ENCODE results near the gene NIM1K. TPM values are rescaled to one million over a fixed set of nuclear protein-coding genes. Genes with fewer than 3 reads are reported as not detected.

The NIM1K gene
- total and polyA plus RNA-seq, 4 donors = 1.0 to 4.2 (median 3.1) TPM; not detected in 1

GRCh38 chr5:43213951-43214350 is 21.9 kb downstream of the NIM1K start:
- H3K27ac ChIP-seq (ENCODE audit: low read depth in 1 of 2, low read length in 1 of 2) = no peak overlapping the region
- 71 to 83% methylated on average over 2 of the region's 2 CpGs for WGBS, 2 donors
- peaks cover 0 to 3% (median 0%) of the 10 kb centered on the region in 4 donors for H3K9me3 ChIP-seq (ENCODE audit: control insufficient read depth in 4 of 4, insufficient read depth in 3 of 4, low read length in 3 of 4)
- H3K27me3 ChIP-seq (ENCODE audit: control insufficient read depth in 3 of 3, insufficient read depth in 3 of 3, low read length in 2 of 3) = peaks cover 0 to 46% (median 3%) of the 10 kb centered on the region in 3 donors
- DNase-seq (no peak), ATAC-seq (ENCODE audit: insufficient read depth, low FRiP score) (no peak)
- H3K36me3 ChIP-seq (ENCODE audit: control insufficient read depth in 4 of 4, insufficient read depth in 4 of 4, low read length in 4 of 4) = no peaks in the 10 kb centered on the region
- no peak overlapping the region for H3K4me3 ChIP-seq
- H3K9ac ChIP-seq (ENCODE audit: insufficient read depth in 1 of 2, low read length in 2 of 2) = no peak overlapping the region
- H3K4me1 ChIP-seq (ENCODE audit: control insufficient read depth in 5 of 5, insufficient read depth in 5 of 5, low read length in 5 of 5) = peaks cover 0 to 2% (median 0%) of the 10 kb centered on the region in 5 donors
- TF ChIP-seq CTCF (IDR thresholded peaks at IDR 0.05; ENCODE audit: control extremely low read depth, extremely low read depth) = no peak

DNA sequence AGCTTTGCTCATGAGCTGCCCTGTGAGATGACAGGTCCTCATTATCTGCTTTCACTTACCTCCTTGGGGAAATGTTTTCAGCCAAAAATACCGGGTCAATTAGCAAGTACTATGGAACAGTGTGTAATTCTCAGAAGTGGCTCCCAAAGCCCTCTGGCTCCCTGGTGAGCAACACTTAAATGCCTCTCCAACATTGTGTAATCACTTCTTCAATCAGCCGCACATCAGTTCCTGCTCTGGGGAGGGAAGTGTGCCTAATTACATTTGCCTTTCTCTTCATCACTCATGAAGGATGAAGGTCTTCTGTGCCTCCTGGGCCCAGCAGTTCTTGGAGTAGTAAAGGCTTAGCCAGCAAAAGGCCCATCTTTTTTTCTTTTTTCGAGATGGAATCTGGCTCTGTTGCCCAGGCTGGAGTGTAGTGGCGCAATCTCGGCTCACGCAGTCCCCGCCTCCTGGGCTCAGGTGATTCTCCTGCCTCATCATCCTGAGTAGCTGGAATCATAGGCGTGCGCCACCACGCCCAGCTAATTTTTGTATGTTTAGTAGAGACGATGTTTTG is 23.1 kb downstream of the NIM1K start:
- H3K27ac ChIP-seq (ENCODE audit: low read depth in 1 of 2, low read length in 1 of 2) = peak overlapping the region in 1 of 2 donors; percentile 44
- H3K4me1 ChIP-seq (ENCODE audit: control insufficient read depth in 5 of 5, insufficient read depth in 5 of 5, low read length in 5 of 5) = no peaks in the 10 kb centered on the region
- H3K36me3 ChIP-seq (ENCODE audit: control insufficient read depth in 4 of 4, insufficient read depth in 4 of 4, low read length in 4 of 4) = no peaks in the 10 kb centered on the region
- ATAC-seq (ENCODE audit: insufficient read depth, low FRiP score) (peak; percentile 75), DNase-seq (peak in 1 of 3 donors; percentile 30)
- peaks cover 0 to 46% (median 3%) of the 10 kb centered on the region in 3 donors for H3K27me3 ChIP-seq (ENCODE audit: control insufficient read depth in 3 of 3, insufficient read depth in 3 of 3, low read length in 2 of 3)
- 59 to 71% methylated on average over 11 of the region's 11 CpGs for WGBS, 2 donors
- no peak for TF ChIP-seq CTCF (IDR thresholded peaks at IDR 0.05; ENCODE audit: control extremely low read depth, extremely low read depth)
- H3K4me3 ChIP-seq = no peak overlapping the region
- peaks cover 0 to 3% (median 0%) of the 10 kb centered on the region in 4 donors for H3K9me3 ChIP-seq (ENCODE audit: control insufficient read depth in 4 of 4, insufficient read depth in 3 of 4, low read length in 3 of 4)
- H3K9ac ChIP-seq (ENCODE audit: insufficient read depth in 1 of 2, low read length in 2 of 2) = no peak overlapping the region

DNA sequence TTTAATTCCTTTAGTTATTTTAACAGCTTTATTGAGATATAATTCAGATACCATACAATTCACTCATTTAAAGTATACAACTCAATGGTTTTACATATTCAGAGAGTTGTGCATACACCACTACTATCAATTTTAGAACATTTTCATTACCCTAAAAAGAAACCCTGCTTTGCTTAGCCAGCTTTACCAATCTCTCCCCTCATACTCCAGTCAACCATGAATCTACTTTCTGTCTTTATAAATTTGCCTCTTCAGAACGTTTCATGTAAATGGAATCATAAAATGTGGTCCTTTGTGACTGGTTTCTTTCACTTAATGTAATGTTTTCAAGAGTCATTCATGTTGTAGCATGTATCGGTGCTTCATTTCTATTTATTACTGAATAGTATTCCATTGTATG is 24.9 kb downstream of the NIM1K start:
- no peak for ATAC-seq (ENCODE audit: insufficient read depth, low FRiP score)
- Histone ChIP-seq H3K36me3 (ENCODE audit: control insufficient read depth in 4 of 4, insufficient read depth in 4 of 4, low read length in 4 of 4) (no peaks in the 10 kb centered on the region), H3K9me3 (ENCODE audit: control insufficient read depth in 4 of 4, insufficient read depth in 3 of 4, low read length in 3 of 4) (peaks cover 0 to 3% (median 0%) of the 10 kb centered on the region in 4 donors), H3K27me3 (ENCODE audit: control insufficient read depth in 3 of 3, insufficient read depth in 3 of 3, low read length in 2 of 3) (peaks cover 0 to 36% (median 3%) of the 10 kb centered on the region in 3 donors), H3K4me3 (no peak overlapping the region), H3K27ac (ENCODE audit: low read depth in 1 of 2, low read length in 1 of 2) (no peak overlapping the region), H3K9ac (ENCODE audit: insufficient read depth in 1 of 2, low read length in 2 of 2) (no peak overlapping the region), H3K4me1 (ENCODE audit: control insufficient read depth in 5 of 5, insufficient read depth in 5 of 5, low read length in 5 of 5) (no peaks in the 10 kb centered on the region)
- WGBS, 2 donors = 83 to 93% methylated on average over 2 of the region's 2 CpGs
- TF ChIP-seq CTCF (IDR thresholded peaks at IDR 0.05; ENCODE audit: control extremely low read depth, extremely low read depth) = no peak
- DNase-seq = no peak

- no peak overlapping the region for H3K9ac ChIP-seq (ENCODE audit: insufficient read depth in 1 of 2, low read length in 2 of 2)
- H3K36me3 ChIP-seq (ENCODE audit: control insufficient read depth in 4 of 4, insufficient read depth in 4 of 4, low read length in 4 of 4) = no peaks in the 10 kb centered on the region
- no peaks in the 10 kb centered on the region for H3K4me1 ChIP-seq (ENCODE audit: control insufficient read depth in 5 of 5, insufficient read depth in 5 of 5, low read length in 5 of 5)
- no peak for ATAC-seq (ENCODE audit: insufficient read depth, low FRiP score)
- WGBS, 2 donors = 68 to 73% methylated on average over 1 of the region's 1 CpG
- no peak for TF ChIP-seq CTCF (IDR thresholded peaks at IDR 0.05; ENCODE audit: control extremely low read depth, extremely low read depth)
- no peak overlapping the region for H3K4me3 ChIP-seq
- peaks cover 0 to 3% (median 0%) of the 10 kb centered on the region in 4 donors for H3K9me3 ChIP-seq (ENCODE audit: control insufficient read depth in 4 of 4, insufficient read depth in 3 of 4, low read length in 3 of 4)
- DNase-seq = no peak
- H3K27ac ChIP-seq (ENCODE audit: low read depth in 1 of 2, low read length in 1 of 2) = no peak overlapping the region
- H3K27me3 ChIP-seq (ENCODE audit: control insufficient read depth in 3 of 3, insufficient read depth in 3 of 3, low read length in 2 of 3) = peaks cover 0 to 23% (median 0%) of the 10 kb centered on the region in 3 donors
Observed at GRCh38 chr5:43219120-43219519, 27.1 kb downstream of the NIM1K start.
